Fibroblast of skin of abdomen (primary cell): ENCODE results near the gene CUL5.
"Not testable (repeated sequence)": the region's sequence is repeated elsewhere in the genome, so short reads cannot be mapped to it uniquely, and the experiment has no call there.

ENCODE experiments used
- DNase-seq: peaks from one replicate; pipeline ENCODE4 v3.0.0-alpha.2; 2013

Gene CUL5

DNA sequence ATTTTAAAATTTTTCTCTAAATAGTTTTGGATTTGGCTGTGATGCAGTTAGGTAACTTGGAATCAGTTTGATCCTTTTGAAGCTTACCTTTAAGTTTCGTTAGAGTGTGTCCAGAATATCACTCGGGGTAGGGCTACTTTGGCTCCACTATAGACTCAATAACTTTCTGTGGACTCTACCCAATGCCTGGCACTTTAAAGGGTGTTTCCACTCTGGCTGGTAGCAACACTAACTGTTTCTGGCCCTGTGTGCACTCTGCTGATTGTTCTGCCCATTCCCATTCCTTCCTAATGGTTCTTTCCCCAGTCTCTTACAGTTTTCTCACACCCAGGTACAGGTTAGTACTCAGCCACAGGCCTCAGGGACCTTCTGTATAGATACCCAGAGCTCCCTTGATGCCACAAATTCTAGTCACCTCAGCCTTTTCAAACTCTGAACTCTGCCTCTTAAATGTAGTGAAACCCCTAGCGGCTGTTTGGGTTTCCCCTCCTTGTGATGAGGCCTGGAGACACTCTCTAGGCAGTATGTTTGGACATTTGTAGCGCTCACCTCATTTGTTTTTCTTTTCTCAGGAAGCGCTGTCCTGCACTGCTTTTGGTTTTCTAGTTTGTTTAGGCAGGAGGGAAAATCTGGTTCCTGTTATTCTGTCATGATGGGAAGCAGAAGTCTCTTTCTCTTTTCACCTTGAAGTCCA lies 16.8 kb downstream of the CUL5 start:
- no peak for DNase-seq

DNA sequence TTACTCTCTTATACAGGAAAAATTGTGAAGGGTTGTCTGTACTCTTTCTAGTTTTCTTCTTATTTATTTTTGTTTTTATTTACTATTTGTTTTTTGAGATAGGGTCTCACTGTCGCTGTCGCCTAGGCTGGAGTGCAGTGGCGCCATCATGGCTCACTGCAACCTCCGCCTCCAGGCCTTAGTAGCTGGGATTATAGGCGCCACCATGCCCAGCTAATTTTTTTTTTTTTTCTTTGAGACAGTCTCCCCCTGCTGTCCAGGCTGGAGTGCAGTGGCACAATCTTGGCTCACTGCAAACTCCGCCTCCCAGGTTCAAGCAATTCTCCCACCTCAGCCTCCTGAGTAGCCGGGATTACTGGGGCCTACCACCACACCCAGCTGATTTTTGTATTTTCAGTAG lies 18.4 kb downstream of the CUL5 start:
- no peak for DNase-seq

DNA sequence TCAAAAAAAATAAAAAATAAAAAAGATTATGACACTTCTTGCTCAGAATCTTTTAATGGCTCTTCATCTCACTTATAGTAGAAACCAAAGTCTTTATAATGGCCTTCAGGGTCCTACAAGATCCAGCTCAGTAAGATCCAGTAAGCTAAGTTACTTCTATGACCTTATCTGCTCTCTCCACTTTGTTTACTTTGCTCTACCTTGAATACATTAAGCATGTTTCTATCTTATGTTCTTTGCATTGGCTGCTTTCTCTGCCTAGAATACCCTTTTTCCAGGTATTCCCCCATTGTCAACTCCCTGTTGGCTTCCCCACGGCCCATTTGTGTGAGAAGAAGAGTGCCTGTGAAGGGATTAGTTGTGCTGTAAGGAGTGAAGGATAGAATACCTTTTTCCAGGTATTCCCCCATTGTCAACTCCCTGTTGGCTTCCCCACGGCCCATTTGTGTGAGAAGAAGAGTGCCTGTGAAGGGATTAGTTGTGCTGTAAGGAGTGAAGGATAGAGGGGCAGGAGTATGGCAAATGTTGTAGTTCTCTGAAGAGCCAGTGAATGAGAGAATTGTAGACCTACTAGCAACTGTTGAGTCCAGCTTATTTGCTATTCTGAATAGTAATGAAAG lies 20.2 kb downstream of the CUL5 start:
- DNase-seq: not testable (repeated sequence)

DNA sequence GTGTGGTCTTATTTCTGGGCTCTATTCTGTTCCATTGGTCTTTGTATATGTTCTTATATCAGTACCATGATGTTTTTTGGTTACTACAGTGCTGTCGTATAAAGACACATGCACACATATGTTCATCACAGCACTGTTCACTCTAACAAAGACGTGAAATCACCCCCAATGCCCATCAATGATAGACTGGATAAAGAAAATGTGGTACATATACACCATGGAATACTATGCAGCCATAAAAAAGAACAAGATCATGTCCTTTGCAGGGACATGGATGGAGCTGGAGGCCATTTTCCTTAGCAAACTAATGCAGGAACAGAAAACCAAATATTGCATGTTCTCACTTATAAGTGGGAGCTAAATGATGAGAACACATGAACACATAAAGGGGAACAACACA lies 22.9 kb downstream of the CUL5 start:
- DNase-seq: not testable (repeated sequence)

DNA sequence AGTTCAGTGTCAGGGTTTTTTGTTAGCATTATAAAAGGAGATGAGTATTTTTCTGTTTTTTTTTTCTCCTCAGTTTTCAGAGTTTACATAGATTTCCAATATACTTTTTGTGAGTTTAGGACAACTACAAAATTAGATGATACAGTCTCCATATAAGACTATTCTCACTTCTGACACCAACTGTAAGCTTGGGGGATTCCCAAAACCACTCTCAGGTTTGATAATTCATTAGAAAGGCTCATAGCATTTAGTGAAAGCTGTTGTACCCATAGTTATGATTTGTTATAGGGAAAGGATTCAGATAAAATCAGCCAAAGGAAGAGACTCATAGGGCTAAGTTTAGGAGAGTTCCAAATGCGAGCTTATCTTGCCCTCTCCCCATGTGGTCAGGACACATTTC lies 24.1 kb downstream of the CUL5 start:
- DNase-seq: no peak

DNA sequence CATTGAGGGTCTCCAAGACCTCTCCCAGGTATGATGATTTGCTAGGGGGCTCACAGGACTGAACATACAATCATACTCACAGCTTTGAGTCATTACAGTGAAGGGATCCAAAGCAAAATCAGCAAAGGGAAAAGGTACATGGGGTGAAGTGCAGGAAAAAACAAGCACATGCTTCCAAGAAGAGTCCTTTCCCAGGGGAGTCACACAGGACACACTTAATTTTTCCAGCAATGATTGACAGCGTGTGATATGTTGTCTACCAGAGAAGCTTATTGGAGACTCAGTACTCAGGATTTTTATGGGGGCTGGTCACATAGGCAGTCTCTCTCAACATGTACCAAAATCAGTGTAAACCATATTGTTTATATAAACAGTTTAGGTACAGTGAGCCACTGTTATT lies 25.3 kb downstream of the CUL5 start:
- no peak for DNase-seq

DNA sequence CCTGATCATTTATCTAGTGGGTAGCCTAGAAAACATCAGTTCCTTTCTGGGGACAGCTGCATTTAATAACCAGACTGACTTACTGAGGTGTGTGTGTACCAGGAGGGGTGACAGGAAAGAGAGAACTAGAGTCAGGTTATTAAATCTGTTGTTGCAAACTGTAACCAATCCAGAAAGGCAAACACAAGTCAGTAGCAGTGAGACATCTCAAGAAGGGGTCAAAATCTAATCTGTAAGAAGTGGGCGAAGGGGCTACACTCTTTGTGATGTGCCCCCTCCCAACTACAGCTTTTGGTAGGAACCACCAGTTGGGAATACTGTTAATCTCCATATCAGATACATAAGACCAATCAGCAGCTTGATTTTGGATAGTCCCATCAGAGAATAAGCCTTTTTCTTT lies 26.3 kb downstream of the CUL5 start:
- DNase-seq: no peak

DNA sequence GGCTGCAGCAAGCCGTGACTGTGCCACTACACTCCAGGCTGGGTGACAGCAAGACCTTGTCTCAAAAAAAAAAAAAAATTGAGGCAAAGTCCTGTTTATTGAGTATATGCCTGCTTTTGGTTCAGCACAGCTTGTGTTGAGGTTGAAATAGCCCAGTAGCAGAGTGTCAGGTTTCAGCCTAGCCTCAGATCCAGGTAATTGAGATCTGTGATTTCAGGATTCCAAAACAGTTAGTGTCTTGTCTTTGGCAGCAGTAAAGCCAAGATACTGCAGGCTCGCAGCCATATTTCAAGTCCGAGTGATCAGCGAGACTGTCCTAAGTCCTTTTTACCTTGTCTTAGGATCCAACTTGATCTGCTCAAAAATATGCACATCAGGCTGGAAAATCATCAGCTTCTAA lies 27.0 kb downstream of the CUL5 start:
- DNase-seq: peak; percentile 11

DNA sequence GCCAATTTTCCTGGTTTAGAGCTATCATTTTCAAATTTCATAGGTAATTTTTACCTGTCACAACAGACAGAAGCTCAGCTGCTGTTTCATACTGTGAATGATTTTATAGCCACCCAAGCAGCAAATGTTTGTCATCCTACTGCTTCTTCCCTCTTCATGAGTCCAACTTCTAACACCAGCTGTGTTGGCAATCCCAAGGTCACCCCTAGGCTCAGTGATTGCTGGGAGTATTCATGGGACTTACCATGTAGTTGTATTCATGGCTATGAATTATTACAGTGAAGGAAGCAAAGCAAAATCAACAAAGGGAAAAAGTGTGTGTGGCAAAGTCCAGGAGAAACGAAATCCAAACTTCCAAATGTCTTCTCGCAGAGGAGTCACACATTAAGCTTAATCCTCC lies 28.5 kb downstream of the CUL5 start:
- DNase-seq: no peak

DNA sequence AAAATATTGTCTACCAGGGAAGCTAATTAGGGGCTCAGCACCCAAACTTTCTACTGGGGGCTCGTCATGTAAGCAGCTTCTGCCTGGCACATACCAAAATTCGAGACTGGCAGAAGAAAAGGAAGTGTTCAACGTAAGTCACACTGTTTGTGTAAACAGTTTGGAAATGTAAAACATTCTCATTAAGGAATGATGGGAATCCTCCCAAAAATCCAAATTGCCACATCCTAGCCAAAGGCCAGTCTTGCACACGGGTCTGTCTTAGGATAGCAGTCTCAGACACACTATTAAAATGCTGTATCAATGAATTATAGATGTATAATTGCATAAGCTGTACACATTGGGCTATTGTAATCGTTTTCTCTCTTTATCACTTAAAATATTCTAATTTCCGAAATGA lies 28.9 kb downstream of the CUL5 start:
- peak; percentile 10 for DNase-seq

DNA sequence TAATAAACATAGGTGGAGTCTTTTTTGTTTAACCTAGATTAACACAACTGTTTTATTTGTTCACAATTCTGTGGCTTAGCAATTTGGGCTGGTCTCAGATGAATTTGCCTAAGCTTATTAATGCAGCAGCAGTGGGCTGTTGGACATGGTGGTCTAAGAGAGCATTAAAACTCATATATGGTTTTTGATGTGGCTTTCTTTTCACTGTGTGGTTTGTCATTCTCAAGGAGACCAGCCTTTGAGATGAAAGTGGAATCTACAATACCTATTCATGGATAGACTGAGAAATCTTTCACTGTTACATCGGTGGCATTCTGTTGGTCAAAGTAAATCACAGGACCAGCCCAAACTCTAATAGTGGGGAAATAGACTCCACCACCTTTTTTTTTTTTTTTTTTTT lies 39.6 kb downstream of the CUL5 start:
- DNase-seq: no peak

DNA sequence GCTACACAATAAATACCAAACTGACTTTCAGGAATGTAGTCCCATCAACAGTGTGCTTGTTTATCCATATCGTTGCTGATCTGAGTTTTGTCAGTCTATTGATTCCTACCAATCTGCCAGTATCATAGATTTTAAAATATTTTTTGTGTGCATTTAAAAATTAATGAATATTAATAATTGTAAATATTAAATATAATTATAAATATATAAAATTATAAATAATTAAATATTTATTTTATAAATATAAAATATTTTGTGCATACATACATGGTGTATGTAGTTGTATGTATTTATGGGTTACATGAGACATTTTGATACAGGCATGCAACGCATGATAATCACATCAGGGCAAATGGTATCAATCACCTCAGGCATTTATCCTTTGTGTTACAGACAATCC lies 53.6 kb downstream of the CUL5 start:
- DNase-seq: no peak

DNA sequence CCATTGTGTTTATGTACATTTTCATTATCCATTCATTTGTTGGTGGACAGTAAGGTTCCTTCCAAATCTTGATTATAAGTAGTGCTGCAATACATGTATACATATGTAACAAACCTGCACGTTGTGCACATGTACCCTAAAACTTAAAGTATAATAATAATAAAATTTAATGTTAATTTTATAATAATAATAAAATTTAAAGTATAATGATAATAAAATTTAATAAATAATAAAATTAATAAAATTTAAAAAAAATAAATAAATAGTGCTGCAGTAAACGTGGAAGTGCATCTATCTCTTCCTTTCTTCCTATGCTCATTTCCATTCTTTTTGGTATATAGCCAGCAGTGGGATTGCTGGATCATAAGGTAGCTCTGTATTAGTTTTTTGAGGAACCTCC lies 54.7 kb downstream of the CUL5 start:
- no peak for DNase-seq

DNA sequence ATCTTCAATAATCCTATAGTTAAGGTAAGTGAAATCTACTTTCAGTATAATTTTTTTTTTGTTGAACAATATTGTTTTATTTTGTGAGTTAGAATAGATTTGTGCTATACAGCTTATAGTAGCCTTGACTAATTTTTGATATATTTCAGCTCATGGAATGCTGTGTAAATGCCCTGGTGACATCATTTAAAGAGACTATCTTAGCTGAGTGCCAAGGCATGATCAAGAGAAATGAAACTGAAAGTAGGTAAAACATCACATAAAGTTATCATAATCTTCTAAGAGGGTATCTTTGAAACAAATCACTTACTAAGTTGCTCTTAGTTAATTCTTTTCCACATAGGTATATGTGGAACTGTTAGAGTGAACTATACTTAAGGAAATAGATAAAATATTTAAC lies 61.2 kb downstream of the CUL5 start:
- peak; percentile 51 for DNase-seq

DNA sequence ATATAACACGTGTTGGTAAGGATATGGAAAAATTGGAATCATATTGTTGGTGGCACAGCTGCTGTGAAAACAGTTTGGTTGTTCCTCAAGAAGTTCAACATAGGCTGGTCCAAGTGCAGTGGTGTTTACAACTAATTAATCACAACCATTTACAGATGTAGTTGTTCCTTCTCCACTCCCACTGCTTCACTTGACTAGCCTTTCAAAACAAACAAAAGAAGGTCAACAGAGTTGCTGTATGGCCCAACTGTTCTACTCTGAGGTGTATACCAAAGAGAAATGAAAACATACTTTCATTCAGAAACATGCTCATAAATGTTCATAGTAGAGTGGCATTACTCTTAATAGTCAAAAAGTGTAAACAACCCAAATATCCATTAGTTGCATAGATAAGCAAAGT lies 76.1 kb downstream of the CUL5 start:
- DNase-seq: no peak

DNA sequence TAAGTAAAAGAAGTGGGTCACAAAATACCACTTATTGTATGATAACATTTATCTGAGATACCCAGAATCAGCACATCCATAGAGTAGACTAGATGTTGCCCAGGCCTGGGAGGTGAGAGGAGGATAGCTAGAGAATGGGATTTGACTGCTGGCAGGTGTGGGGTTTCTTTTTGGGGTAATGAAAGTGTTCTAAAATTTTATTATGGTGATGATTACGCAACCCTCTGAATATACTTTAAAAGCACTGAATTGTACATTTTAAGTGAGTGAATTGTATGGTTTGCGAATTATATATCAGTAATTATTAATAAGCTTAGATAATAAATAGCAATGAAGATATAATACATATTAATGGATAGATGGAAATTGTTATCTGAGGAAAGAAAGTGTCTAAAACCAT lies 77.0 kb downstream of the CUL5 start:
- DNase-seq: no peak

DNA sequence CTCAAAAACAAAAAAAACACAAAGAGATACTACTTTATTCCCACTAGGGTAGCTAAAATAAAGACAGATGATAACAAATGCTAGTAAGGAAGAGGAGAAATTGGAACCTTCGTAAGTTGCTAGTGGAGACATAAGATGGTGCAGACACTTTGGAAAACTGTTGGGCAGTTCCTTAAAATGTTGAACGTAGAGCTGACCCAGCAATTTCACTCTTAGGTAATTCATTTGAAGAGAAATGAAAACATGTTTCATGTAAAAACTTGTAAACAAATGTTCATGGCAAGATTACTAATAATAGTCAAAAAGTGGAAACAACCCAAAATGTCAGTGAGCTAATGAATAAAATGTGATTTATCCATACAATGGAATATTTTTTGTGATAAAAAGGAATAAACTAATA lies 83.4 kb downstream of the CUL5 start:
- no peak for DNase-seq

DNA sequence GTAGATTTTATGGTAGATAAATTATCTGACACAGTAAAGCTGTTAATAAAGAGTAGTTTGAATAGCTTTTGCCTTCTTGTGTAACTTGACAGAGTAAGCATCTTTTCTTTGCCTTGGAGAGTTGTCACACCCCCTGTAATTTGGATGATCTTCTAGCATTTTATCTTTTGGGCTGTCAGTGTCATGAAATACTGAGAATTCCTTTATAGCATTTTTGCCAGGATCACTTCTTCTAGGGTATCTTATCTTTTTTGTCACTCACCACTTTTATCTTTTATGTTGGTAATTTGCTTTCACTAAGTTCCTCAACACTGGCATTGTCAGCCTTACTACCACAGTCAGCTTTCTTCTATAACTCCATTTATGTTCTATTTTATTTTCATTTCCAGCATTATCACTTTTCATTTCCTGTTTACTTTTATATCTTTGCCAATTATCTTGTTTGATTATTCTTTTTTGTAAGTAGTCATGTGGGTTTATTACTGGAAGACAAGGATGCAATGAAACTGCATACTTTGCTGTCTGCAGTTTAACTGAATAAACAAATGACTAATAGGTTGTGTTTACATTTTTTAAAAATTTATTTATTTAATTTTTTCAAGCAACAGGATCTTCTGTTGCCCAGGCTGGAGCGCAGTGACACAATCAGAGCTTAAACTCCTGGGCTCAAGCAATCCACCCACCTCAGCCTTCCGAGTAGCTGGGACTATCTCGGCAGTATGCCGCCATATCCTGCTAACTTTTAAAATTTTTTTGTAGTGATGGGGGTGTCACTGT lies 84.6 kb downstream of the CUL5 start:
- DNase-seq: no peak

DNA sequence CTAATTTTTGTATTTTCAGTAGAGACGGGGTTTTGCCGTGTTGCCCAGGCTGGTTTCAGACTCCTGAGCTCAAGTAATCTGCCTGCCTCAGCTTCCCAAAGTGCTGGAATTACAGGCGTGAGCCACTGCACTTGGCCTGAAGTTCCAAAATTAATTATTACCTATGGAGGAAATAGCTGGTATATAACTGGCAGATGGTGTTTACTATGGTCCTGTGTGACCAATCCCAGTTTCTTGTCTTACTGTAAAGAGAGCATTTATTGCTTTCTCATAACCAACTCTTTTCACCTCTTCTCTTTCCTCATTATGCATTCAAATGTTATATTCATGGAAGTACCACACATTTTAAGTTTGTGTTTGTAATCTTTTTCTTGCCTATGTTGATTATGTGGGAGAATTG lies 88.5 kb downstream of the CUL5 start:
- DNase-seq: no peak

DNA sequence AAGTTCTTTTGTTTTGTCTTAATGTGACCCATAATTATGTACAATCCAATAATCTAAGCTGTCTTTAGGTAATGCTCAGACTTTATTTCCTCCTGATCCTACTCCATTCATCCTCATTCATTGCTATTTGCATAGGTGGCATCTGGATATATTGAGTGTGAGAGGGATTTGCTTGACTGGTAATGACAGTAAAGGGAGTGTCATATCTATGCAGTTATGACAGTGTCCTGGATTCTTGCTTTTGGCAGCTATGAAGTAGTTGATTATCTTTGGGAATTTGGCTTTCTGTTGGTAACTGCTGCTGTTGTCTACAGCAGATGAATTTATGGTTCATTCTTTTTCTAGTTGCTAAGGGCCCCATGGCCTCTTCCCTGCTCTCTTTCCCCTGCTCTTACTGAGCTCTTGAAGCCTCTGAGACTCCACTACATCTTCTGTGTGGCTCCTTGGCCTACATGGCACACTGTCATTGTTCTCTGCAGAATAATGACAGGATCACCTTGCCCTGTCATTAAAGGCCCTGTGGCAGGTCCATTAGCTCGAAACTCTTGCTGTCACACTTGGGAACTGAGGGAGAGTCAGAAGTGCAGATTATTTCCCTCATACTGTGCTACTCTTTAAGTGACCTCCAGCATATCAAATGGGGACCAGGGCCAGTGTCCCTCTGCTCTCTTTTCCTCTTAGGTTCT lies 92.5 kb downstream of the CUL5 start:
- no peak for DNase-seq

DNA sequence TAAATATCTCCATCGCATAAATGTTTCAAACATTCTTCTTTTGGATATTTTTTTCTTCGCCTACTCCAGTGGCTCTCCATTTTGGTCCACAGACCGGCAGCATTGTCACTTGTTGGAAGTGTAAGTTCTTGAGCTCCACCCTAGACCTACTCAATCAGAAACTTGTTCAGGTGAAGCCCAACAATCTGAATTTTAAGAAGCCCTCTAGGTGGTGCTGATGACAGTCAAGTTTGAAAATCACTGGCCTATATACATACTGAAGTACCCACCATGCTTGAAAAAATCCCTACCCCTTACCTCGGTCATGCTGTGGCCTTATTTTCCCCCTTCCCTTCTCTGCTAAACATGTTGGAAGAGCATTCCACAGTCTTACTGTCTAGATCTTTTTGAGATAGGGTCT lies 102.4 kb downstream of the CUL5 start:
- no peak for DNase-seq

DNA sequence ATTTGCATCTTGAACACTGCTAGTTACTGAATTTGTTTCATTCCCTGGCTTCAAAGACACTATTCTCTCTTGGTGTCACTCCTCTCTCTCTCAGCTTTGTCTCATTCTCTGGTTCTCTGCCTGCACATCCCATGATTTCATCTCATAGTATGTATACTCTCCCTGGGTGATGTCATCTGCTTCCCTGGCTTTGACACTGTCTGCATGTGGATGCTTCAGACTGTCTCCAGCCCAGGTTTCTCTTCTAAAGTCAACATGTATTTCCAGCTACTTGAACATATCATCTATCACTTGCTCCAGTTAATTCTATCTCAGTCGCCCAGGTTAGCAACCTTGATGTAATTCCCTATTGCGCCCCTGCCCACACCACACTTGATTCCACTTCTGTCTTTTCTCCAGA lies 103.4 kb downstream of the CUL5 start:
- DNase-seq: no peak

DNA sequence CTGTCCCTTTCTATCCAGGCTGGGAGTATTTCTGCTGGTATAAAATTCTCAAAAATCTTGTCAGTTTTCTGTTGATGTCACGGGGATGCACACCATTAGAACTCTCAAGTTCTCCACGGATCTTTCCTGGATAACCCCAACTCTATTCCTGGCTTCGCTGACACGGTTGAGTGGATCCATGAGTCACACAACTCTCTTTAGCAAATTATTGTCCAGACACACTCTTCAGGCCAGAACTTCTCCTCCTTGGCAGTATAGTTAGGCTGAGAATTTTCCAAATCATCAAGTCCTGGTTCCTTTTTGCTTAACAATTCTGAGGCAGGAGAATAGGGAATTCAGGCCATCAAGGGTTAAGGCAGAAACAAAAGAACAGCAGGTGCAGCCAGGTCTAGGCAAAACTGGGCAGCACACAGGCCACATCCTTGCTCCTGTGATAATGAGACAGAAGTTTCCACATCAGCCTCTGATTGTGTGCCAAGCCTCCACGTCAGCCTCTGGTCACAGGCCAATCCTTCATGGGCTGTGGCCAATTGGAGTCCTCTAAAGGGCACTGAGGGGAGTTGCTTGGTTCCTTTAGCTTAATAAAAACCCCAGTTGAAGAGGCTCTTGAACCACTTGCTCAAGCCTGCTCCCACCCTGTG lies 106.9 kb downstream of the CUL5 start:
- DNase-seq: peak; percentile 76
